ENCODE data around the gene MED13L. TPM values are rescaled to one million over a fixed set of nuclear protein-coding genes. Genes with fewer than 3 reads are reported as not detected.

The MED13L gene
- total RNA-seq, 1 experiment from 2014 or later = 80.5 TPM

DNA sequence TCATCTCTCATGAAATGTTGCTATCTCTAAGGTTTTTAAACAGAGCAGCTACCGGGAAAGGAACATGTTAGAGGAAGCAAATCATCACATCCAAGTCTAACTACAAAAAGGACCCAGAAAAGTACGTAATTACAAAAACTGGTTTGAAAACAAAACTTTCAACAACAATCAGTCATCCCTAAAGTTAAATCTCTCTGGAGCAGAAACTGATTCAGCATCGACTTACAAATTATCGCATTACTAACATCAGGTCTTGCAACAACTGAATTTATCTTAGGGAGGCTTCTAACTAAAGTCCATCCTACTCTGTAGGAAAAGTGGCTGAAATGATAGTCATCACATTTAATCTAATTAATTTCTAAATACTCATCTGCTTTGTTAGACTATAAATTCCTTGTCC is 137.0 kb downstream of the MED13L start (continued):
- no peak for TF ChIP-seq E2F5 (CRISPR knock-in tag; IDR thresholded peaks at IDR 0.05)
- TF ChIP-seq ELF4 (CRISPR knock-in tag; IDR thresholded peaks at IDR 0.05; ENCODE audit: low read depth) = no peak
- no peak for TF ChIP-seq GTF2I (CRISPR knock-in tag; conservative IDR thresholded peaks at IDR 0.05)
- TF ChIP-seq JAZF1 (CRISPR knock-in tag; IDR thresholded peaks at IDR 0.05) = no peak
- TF ChIP-seq TEAD1 (CRISPR knock-in tag; IDR thresholded peaks at IDR 0.05) = no peak

DNA sequence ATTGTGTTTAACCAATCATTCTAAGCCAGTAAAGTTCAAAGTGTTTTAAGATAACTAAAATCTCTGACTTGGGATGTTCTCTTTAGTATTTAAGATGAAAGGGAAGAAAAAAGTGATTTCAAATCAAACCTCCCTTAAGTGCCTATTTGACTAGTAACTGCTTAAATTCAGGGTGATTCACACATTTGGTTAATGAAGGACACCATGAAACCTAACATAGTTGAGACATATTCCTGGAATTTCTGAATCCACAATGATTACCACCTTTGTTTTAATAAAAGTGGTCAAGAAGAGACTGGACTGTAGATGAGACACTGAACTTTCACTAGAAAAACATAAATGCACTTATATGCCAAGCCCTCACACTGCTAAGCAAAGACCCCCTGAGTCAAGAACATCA is 138.7 kb downstream of the MED13L start:
- DNase-seq (ENCODE audit: low spot score) (no peak), ATAC-seq (no peak)
- Mint-ChIP-seq H3K4me1 (peaks cover 47% of the 10 kb centered on the region), H3K27ac (peak overlapping the region; percentile 95), H3K27me3 (ENCODE audit: low read depth) (no peaks in the 10 kb centered on the region), H3K9me3 (no peaks in the 10 kb centered on the region), H3K36me3 (no peaks in the 10 kb centered on the region), H3K4me3 (no peak overlapping the region)
- TF ChIP-seq ZNF317 (CRISPR knock-in tag; IDR thresholded peaks at IDR 0.05; ENCODE audit: borderline replicate concordance, low read depth) (no peak), TEAD1 (CRISPR knock-in tag; IDR thresholded peaks at IDR 0.05) (no peak), ESRRA (CRISPR knock-in tag; IDR thresholded peaks at IDR 0.05; ENCODE audit: borderline replicate concordance) (no peak), SP1 (CRISPR knock-in tag; conservative IDR thresholded peaks at IDR 0.05) (no peak), CBFB (CRISPR knock-in tag; IDR thresholded peaks at IDR 0.05; ENCODE audit: low read depth) (no peak), CREM (CRISPR knock-in tag; IDR thresholded peaks at IDR 0.05) (no peak), TCF7 (CRISPR knock-in tag; IDR thresholded peaks at IDR 0.05; ENCODE audit: low read depth) (no peak), NFATC4 (CRISPR knock-in tag; IDR thresholded peaks at IDR 0.05) (no peak), FOXP4 (CRISPR knock-in tag; IDR thresholded peaks at IDR 0.05) (no peak), ATF6 (CRISPR knock-in tag; IDR thresholded peaks at IDR 0.05) (no peak), JAZF1 (CRISPR knock-in tag; IDR thresholded peaks at IDR 0.05) (no peak), ZNF232 (CRISPR knock-in tag; IDR thresholded peaks at IDR 0.05) (no peak), KAT7 (CRISPR knock-in tag; IDR thresholded peaks at IDR 0.05; ENCODE audit: borderline replicate concordance) (no peak), ZNF138 (CRISPR knock-in tag; conservative IDR thresholded peaks at IDR 0.05) (no peak), MXD4 (CRISPR knock-in tag; IDR thresholded peaks at IDR 0.05; ENCODE audit: borderline replicate concordance) (no peak), HMGXB4 (CRISPR knock-in tag; IDR thresholded peaks at IDR 0.05) (no peak), ZNF219 (CRISPR knock-in tag; IDR thresholded peaks at IDR 0.05; ENCODE audit: borderline replicate concordance) (no peak)
- TF ChIP-seq, protein P1, sequence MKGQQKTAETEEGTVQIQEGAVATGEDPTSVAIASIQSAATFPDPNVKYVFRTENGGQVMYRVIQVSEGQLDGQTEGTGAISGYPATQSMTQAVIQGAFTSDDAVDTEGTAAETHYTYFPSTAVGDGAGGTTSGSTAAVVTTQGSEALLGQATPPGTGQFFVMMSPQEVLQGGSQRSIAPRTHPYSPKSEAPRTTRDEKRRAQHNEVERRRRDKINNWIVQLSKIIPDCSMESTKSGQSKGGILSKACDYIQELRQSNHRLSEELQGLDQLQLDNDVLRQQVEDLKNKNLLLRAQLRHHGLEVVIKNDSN (CRISPR knock-in tag; IDR thresholded peaks at IDR 0.05) = no peak
- TF ChIP-seq, protein P2, sequence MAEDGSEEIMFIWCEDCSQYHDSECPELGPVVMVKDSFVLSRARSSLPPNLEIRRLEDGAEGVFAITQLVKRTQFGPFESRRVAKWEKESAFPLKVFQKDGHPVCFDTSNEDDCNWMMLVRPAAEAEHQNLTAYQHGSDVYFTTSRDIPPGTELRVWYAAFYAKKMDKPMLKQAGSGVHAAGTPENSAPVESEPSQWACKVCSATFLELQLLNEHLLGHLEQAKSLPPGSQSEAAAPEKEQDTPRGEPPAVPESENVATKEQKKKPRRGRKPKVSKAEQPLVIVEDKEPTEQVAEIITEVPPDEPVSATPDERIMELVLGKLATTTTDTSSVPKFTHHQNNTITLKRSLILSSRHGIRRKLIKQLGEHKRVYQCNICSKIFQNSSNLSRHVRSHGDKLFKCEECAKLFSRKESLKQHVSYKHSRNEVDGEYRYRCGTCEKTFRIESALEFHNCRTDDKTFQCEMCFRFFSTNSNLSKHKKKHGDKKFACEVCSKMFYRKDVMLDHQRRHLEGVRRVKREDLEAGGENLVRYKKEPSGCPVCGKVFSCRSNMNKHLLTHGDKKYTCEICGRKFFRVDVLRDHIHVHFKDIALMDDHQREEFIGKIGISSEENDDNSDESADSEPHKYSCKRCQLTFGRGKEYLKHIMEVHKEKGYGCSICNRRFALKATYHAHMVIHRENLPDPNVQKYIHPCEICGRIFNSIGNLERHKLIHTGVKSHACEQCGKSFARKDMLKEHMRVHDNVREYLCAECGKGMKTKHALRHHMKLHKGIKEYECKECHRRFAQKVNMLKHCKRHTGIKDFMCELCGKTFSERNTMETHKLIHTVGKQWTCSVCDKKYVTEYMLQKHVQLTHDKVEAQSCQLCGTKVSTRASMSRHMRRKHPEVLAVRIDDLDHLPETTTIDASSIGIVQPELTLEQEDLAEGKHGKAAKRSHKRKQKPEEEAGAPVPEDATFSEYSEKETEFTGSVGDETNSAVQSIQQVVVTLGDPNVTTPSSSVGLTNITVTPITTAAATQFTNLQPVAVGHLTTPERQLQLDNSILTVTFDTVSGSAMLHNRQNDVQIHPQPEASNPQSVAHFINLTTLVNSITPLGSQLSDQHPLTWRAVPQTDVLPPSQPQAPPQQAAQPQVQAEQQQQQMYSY (CRISPR knock-in tag; IDR thresholded peaks at IDR 0.05) = no peak
- POLR2A ChIA-PET = interaction anchor here (0.5 kb wide), 1 partner anchor 775 kb away, joined by 4 read pairs; no protein-coding TSS in a partner anchor
- CTCF ChIA-PET = no interaction called here

Data from WTC11 (cell line).